Skeletal muscle cell (primary cell): Measurements from ENCODE around the gene DNAH6.
"Not testable (repeated sequence)": the region's sequence is repeated elsewhere in the genome, so short reads cannot be mapped to it uniquely, and the experiment has no call there.

Source experiments
- DNase-seq: peaks from one replicate; pipeline ENCODE4 v3.0.0-alpha.2; 2010; ENCODE audit warnings: low read depth
- H3K4me3 ChIP-seq: 2 replicates; pipeline ENCODE4 v1.5.1; 2011; ENCODE audit warnings: low read depth, mild to moderate bottlenecking, control low read depth, low read length, moderate library complexity

DNAH6 gene

GRCh38 chr2:84495539-84496146 is 20.7 kb upstream of the DNAH6 start:
- peak; percentile 35 for DNase-seq

GRCh38 chr2:84496386-84496785 is 19.9 kb upstream of the DNAH6 start:
- DNase-seq, result no peak
- H3K4me3 ChIP-seq, result no peak overlapping the region

More at GRCh38 chr2:84495539-84496146, 20.7 kb upstream of the DNAH6 start:
- H3K4me3 ChIP-seq, result no peak overlapping the region

GRCh38 chr2:84497285-84497684 is 19.0 kb upstream of the DNAH6 start:
- DNase-seq, result no peak

GRCh38 chr2:84498150-84498799 is 18.0 kb upstream of the DNAH6 start:
- H3K4me3 ChIP-seq, result no peak overlapping the region
- DNase-seq, result no peak

More at GRCh38 chr2:84497285-84497684, 19.0 kb upstream of the DNAH6 start:
- no peak overlapping the region for H3K4me3 ChIP-seq

- not testable (repeated sequence) for DNase-seq, H3K4me3 ChIP-seq
Observed at GRCh38 chr2:84511024-84511423, 5.3 kb upstream of the DNAH6 start.

- H3K4me3 ChIP-seq, result peak overlapping the region; percentile 65
- no peak for DNase-seq
Observed at GRCh38 chr2:84515788-84516187, 510 bp upstream of the DNAH6 start.

GRCh38 chr2:84519332-84519957 is 3.1 kb downstream of the DNAH6 start:
- no peak for DNase-seq
- H3K4me3 ChIP-seq, result no peak overlapping the region

GRCh38 chr2:84526562-84526961 is 10.3 kb downstream of the DNAH6 start:
- no peak overlapping the region for H3K4me3 ChIP-seq
- DNase-seq, result no peak

- no peak overlapping the region for H3K4me3 ChIP-seq
- no peak for DNase-seq
Observed at GRCh38 chr2:84527137-84528129, 11.1 kb downstream of the DNAH6 start.

GRCh38 chr2:84532291-84532690 is 16.0 kb downstream of the DNAH6 start:
- no peak overlapping the region for H3K4me3 ChIP-seq
- DNase-seq, result no peak

GRCh38 chr2:84534225-84534624 is 17.9 kb downstream of the DNAH6 start:
- DNase-seq, result no peak
- H3K4me3 ChIP-seq, result no peak overlapping the region

GRCh38 chr2:84537251-84537650 is 21.0 kb downstream of the DNAH6 start:
- no peak for DNase-seq
- H3K4me3 ChIP-seq, result no peak overlapping the region

GRCh38 chr2:84539729-84540128 is 23.4 kb downstream of the DNAH6 start:
- H3K4me3 ChIP-seq, result no peak overlapping the region

GRCh38 chr2:84545005-84545404 is 28.7 kb downstream of the DNAH6 start:
- no peak overlapping the region for H3K4me3 ChIP-seq
- no peak for DNase-seq

More at GRCh38 chr2:84539729-84540128, 23.4 kb downstream of the DNAH6 start:
- DNase-seq, result no peak

- H3K4me3 ChIP-seq, result no peak overlapping the region
- no peak for DNase-seq
Observed at GRCh38 chr2:84546551-84546950, 30.3 kb downstream of the DNAH6 start.

GRCh38 chr2:84548303-84548702 is 32.0 kb downstream of the DNAH6 start:
- no peak overlapping the region for H3K4me3 ChIP-seq
- no peak for DNase-seq

- H3K4me3 ChIP-seq, result no peak overlapping the region
- DNase-seq, result no peak
Observed at GRCh38 chr2:84550916-84551315, 34.6 kb downstream of the DNAH6 start.

GRCh38 chr2:84551526-84551925 is 35.2 kb downstream of the DNAH6 start:
- not testable (repeated sequence) for DNase-seq

GRCh38 chr2:84556190-84556589 is 39.9 kb downstream of the DNAH6 start:
- H3K4me3 ChIP-seq, result no peak overlapping the region
- no peak for DNase-seq

More at GRCh38 chr2:84551526-84551925, 35.2 kb downstream of the DNAH6 start:
- H3K4me3 ChIP-seq, result not testable (repeated sequence)

GRCh38 chr2:84559838-84560237 is 43.5 kb downstream of the DNAH6 start:
- no peak overlapping the region for H3K4me3 ChIP-seq
- no peak for DNase-seq
